H1 (cell line): Measurements from ENCODE around the gene SH3YL1. TPM values are rescaled to one million over a fixed set of nuclear protein-coding genes. Genes with fewer than 3 reads are reported as not detected.

Experiments used
- CTCF ChIA-PET: fragments of 300-600 bp; sonication (Branson Sonifier 250); formaldehyde crosslinking; loops from one replicate; lab custom pipeline; 2021; ENCODE audit not compliant: partially characterized antibody; lab: Charles Lee
- POLR2A ChIA-PET: fragments of 300-600 bp; sonication (Branson Sonifier 250); formaldehyde crosslinking; loops from one replicate; lab custom pipeline; 2021; ENCODE audit warnings: inconsistent platforms; ENCODE audit not compliant: partially characterized antibody; lab: Charles Lee
- DNase-seq, 2 experiments: peaks; one replicate each; pipeline versions ENCODE4 v3.0.0 to v3.0.0-alpha.2; 2010 to 2022; ENCODE audit warnings: low spot score in 2 of 2, low read depth in 1 of 2, mixed read lengths in 1 of 2
- FAIRE-seq: peaks from 2 replicates; lab custom pipeline; 2011; peaks lifted over from hg19 to GRCh38; lab: Jason Lieb, UNC
- H2AFZ ChIP-seq: 2 replicates; pipeline ENCODE4 v1.8.1; 2012; ENCODE audit warnings: low read length, inconsistent platforms
- H2AK5ac ChIP-seq: 2 replicates; pipeline ENCODE4 v1.6.1; 2013; ENCODE audit warnings: low read depth, low read length
- H2BK120ac ChIP-seq: replicated peaks from 2 replicates; pipeline ENCODE3; 2013; ENCODE audit warnings: low read depth, low read length, inconsistent platforms
- H2BK12ac ChIP-seq: 2 replicates; pipeline ENCODE4 v1.6.1; 2013; ENCODE audit warnings: low read depth, low read length
- H2BK15ac ChIP-seq: 2 replicates; pipeline ENCODE4 v1.6.1; 2013; ENCODE audit warnings: low read length
- H2BK20ac ChIP-seq: 2 replicates; pipeline ENCODE4 v1.6.1; 2013; ENCODE audit warnings: low read length
- H2BK5ac ChIP-seq: 2 replicates; pipeline ENCODE4 v1.6.1; 2013; ENCODE audit warnings: low read depth, low read length
- H3K14ac ChIP-seq: 2 replicates; pipeline ENCODE4 v1.6.1; 2013; ENCODE audit warnings: inconsistent platforms; ENCODE audit not compliant: insufficient read length
- H3K18ac ChIP-seq: 2 replicates; pipeline ENCODE4 v1.6.1; 2013; ENCODE audit warnings: low read length; ENCODE audit errors: extremely low read depth
- H3K23ac ChIP-seq: 2 replicates; pipeline ENCODE4 v1.6.1; 2013; ENCODE audit warnings: inconsistent platforms; ENCODE audit not compliant: insufficient read length
- H3K23me2 ChIP-seq: 2 replicates; pipeline ENCODE4 v1.6.1; 2013; ENCODE audit warnings: low read depth, low read length
- H3K27ac ChIP-seq: 2 replicates; pipeline ENCODE4 v1.6.1; 2011; ENCODE audit warnings: low read depth, low read length, inconsistent platforms
- H3K27me3 ChIP-seq, 4 experiments: replicated peaks in 1 of 4; 1 replicate in 1 of 4; 2 replicates in 3 of 4; pipeline versions ENCODE4 v1.6.1 to v1.8.1; 2011 to 2013; ENCODE audit warnings: low read length in 3 of 4, mild to moderate bottlenecking in 3 of 4, inconsistent platforms in 2 of 4, mixed read lengths in 2 of 4, moderate library complexity in 1 of 4; ENCODE audit not compliant: control insufficient read depth in 3 of 4, insufficient read depth in 3 of 4; ENCODE audit errors: extremely low read depth in 1 of 4
- H3K36me3 ChIP-seq, 4 experiments: 2 replicates each; pipeline versions ENCODE4 v1.6.1 to v1.8.1; 2011 to 2013; ENCODE audit warnings: mild to moderate bottlenecking in 4 of 4, low read length in 3 of 4, moderate library complexity in 2 of 4, control low read depth in 1 of 4, inconsistent platforms in 1 of 4; ENCODE audit not compliant: insufficient read depth in 4 of 4, control insufficient read depth in 2 of 4
- H3K4ac ChIP-seq: replicated peaks from 2 replicates; pipeline ENCODE3; 2013; ENCODE audit warnings: low read length, low read depth, mixed read lengths, inconsistent platforms; ENCODE audit not compliant: insufficient read length
- H3K4me1 ChIP-seq, 4 experiments: replicated peaks in 1 of 4; 1 replicate in 1 of 4; 2 replicates in 3 of 4; pipeline versions ENCODE4 v1.6.1 to v1.8.1; 2011 to 2013; ENCODE audit warnings: low read length in 3 of 4, inconsistent platforms in 2 of 4, mixed read lengths in 1 of 4; ENCODE audit not compliant: insufficient read depth in 4 of 4, control insufficient read depth in 3 of 4
- H3K4me2 ChIP-seq, 2 experiments: 2 replicates each; pipeline versions ENCODE4 v1.6.1 to v1.8.1; 2011 to 2013; ENCODE audit warnings: low read depth in 2 of 2, low read length in 2 of 2, control low read depth in 1 of 2, inconsistent platforms in 1 of 2, mild to moderate bottlenecking in 1 of 2; ENCODE audit not compliant: insufficient read depth in 1 of 2
- H3K4me3 ChIP-seq, 4 experiments: fragments of 200-600, 300-600 bp in 1 of 4; sonication (generic), shearing (Covaris generic), sonication (Bioruptor Twin) in 1 of 4; 2 replicates each; pipeline versions ENCODE4 v1.5.1 to v1.8.1; 2011 to 2016; ENCODE audit warnings: low read length in 4 of 4, low read depth in 3 of 4, control low read depth in 2 of 4, inconsistent platforms in 2 of 4, mild to moderate bottlenecking in 2 of 4, mixed read lengths in 1 of 4, moderate library complexity in 1 of 4; ENCODE audit not compliant: insufficient read depth in 2 of 4; ENCODE audit errors: extremely low read depth in 1 of 4
- H3K56ac ChIP-seq: replicated peaks from 2 replicates; pipeline ENCODE3; 2013; ENCODE audit warnings: low read depth, mild to moderate bottlenecking, mixed read lengths, low read length, inconsistent platforms; ENCODE audit not compliant: insufficient read length
- H3K79me1 ChIP-seq: 2 replicates; pipeline ENCODE4 v1.6.1; 2013; ENCODE audit warnings: low read depth, low read length, control low read depth
- H3K79me2 ChIP-seq, 2 experiments: 2 replicates each; pipeline versions ENCODE4 v1.6.1 to v1.8.1; 2012 to 2013; ENCODE audit warnings: low read length in 2 of 2, mild to moderate bottlenecking in 2 of 2, inconsistent platforms in 1 of 2; ENCODE audit not compliant: insufficient read depth in 2 of 2, control insufficient read depth in 1 of 2
- H3K9ac ChIP-seq, 4 experiments: replicated peaks in 1 of 4; 1 replicate in 1 of 4; 2 replicates in 3 of 4; pipeline versions ENCODE4 v1.6.1 to v1.8.1; 2011 to 2013; ENCODE audit warnings: low read depth in 3 of 4, low read length in 3 of 4, control low read depth in 2 of 4, mild to moderate bottlenecking in 2 of 4, moderate library complexity in 2 of 4, inconsistent platforms in 1 of 4; ENCODE audit errors: extremely low read depth in 1 of 4
- H3K9me3 ChIP-seq, 2 experiments: 2 replicates each; pipeline versions ENCODE4 v1.6.1 to v1.8.1; 2012 to 2013; ENCODE audit warnings: mild to moderate bottlenecking in 2 of 2, moderate library complexity in 2 of 2, control low read depth in 1 of 2, inconsistent platforms in 1 of 2, low read depth in 1 of 2, low read length in 1 of 2, mixed read lengths in 1 of 2; ENCODE audit not compliant: insufficient read depth in 2 of 2
- H4K20me1 ChIP-seq, 2 experiments: replicated peaks in 1 of 2; 2 replicates each; pipeline versions ENCODE3 to v1.8.1; 2011 to 2013; ENCODE audit warnings: inconsistent platforms in 2 of 2, low read length in 2 of 2, mild to moderate bottlenecking in 1 of 2; ENCODE audit not compliant: insufficient read depth in 2 of 2, control insufficient read depth in 1 of 2
- H4K5ac ChIP-seq: 2 replicates; pipeline ENCODE4 v1.6.1; 2013; ENCODE audit warnings: low read length, low read depth, mixed read lengths, inconsistent platforms; ENCODE audit not compliant: insufficient read length
- H4K8ac ChIP-seq: 2 replicates; pipeline ENCODE4 v1.8.0; 2013; ENCODE audit warnings: mild to moderate bottlenecking, moderate library complexity, low read length, inconsistent platforms; ENCODE audit not compliant: insufficient read depth; ENCODE audit errors: extremely low read depth
- H4K91ac ChIP-seq: replicated peaks from 2 replicates; pipeline ENCODE3; 2013; ENCODE audit warnings: low read length, mixed read lengths, inconsistent platforms; ENCODE audit not compliant: insufficient read length
- WGBS, 2 experiments: shearing (Covaris generic) in 1 of 2; methylation state at CpG; one replicate each; pipeline versions ENCODE4 v1.1.6 to v1.1.7; 2013 to 2015; ENCODE audit warnings: low lambda C conversion rate in 2 of 2, mixed read lengths in 2 of 2, inconsistent platforms in 1 of 2, low coverage in 1 of 2, missing lambda C conversion rate in 1 of 2; ENCODE audit not compliant: insufficient replicate concordance in 2 of 2, insufficient coverage in 1 of 2, insufficient read length in 1 of 2; ENCODE audit errors: extremely low coverage in 1 of 2, missing lambda C conversion rate in 1 of 2; 5-methylcytosine and 5-hydroxymethylcytosine counted together
- polyA plus RNA-seq, 7 experiments: library from polyadenylated mRNA; depleted of rRNA in 3 of 7; stranded (reverse) in 5 of 7; unstranded in 2 of 7; fragments of >200 nt in 5 of 7; fragments of 200-250 nt in 2 of 7; gene quantifications; 1 replicate in 5 of 7; 2 replicates in 1 of 7; 4 replicates in 1 of 7; pipeline versions ENCODE4 v1.2.1 to v1.2.3, GENCODE V29; 2011 to 2013; ENCODE audit warnings: missing spikeins in 2 of 7, mixed read lengths in 2 of 7
- total RNA-seq: library from RNA; stranded (reverse); fragmentation: NEBNext Ultra II Directional; extraction: Animal tissue kit (Norgen Biotek cat#: 25700); gene quantifications from 2 replicates; pipeline ENCODE4 v1.2.1, GENCODE V29; 2021
- TF ChIP-seq, protein P1 (sequence below): IDR thresholded peaks from 2 replicates; pipeline ENCODE4 v1.6.1; 2011; ENCODE audit warnings: low read depth, mild to moderate bottlenecking, low read length; ENCODE audit not compliant: insufficient read depth

The SH3YL1 gene
- total and polyA plus RNA-seq, 2 of the 8 experiments (the other 6 are each of a cell fraction or from before 2014, with no cell fraction given), result 13.6 to 37.2 TPM

DNA sequence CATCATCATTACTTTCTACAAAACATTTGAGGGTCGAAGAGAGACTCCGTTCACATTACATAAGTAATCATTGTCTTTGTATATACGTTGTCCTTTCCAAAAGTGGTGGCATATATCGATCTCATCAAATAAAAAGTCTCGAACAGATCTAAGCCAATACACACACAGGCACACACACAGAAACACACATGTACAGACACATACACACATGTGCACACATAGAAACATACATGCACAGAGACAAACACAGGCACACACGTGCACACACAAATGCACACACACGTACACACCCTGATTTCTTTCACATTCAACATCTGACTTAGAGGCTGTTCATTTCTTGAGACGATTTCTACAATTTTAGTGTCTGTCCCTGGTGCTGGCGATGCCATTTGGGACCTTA lies 41.5 kb upstream of the SH3YL1 start:
- Histone ChIP-seq H3K36me3 (no peaks in the 10 kb centered on the region), H4K5ac (no peak overlapping the region), H3K4me2 (no peak overlapping the region), H3K4me3 (no peak overlapping the region), H4K91ac (no peak overlapping the region), H2BK120ac (no peak overlapping the region), H3K9ac (no peak overlapping the region), H3K79me2 (no peaks in the 10 kb centered on the region), H4K8ac (no peak overlapping the region), H3K27me3 (no peaks in the 10 kb centered on the region), H3K4me1 (peaks cover 3 to 13% (median 9%) of the 10 kb centered on the region in 4 experiments; a peak in 6 of 7 replicates), H3K4ac (no peak overlapping the region), H3K27ac (no peak overlapping the region), H3K18ac (no peak overlapping the region), H3K56ac (no peak overlapping the region), H2BK15ac (no peak overlapping the region), H2AFZ (no peak overlapping the region), H3K14ac (no peak overlapping the region), H3K79me1 (no peaks in the 10 kb centered on the region), H2BK20ac (no peak overlapping the region), H4K20me1 (peaks cover 0 to 2% of the 10 kb centered on the region in 2 experiments), H2BK12ac (no peak overlapping the region), H3K23me2 (no peaks in the 10 kb centered on the region), H3K23ac (no peak overlapping the region), H2BK5ac (no peak overlapping the region), H2AK5ac (no peak overlapping the region), H3K9me3 (no peaks in the 10 kb centered on the region; a peak in 1 of 4 replicates)
- POLR2A ChIA-PET, result no interaction called here
- DNase-seq, result no peak
- FAIRE-seq, result no peak
- CTCF ChIA-PET, result no interaction called here
- TF ChIP-seq, protein P1, sequence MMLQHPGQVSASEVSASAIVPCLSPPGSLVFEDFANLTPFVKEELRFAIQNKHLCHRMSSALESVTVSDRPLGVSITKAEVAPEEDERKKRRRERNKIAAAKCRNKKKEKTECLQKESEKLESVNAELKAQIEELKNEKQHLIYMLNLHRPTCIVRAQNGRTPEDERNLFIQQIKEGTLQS, result no peak
- 86% methylated on average over 9 of the region's 9 CpGs; no CpG with 5 or more reads in 1 of the 2 experiments for WGBS, 2 experiments
